GM06990 (cell line): Measurements from ENCODE around the gene ATXN10.

Source experiments
- DNase-seq: peaks from one replicate; pipeline ENCODE4 v3.0.0-alpha.2; 2011; ENCODE audit not compliant: insufficient read length; ENCODE audit errors: extremely low read depth
- H3K27me3 ChIP-seq: replicated peaks from 2 replicates; pipeline ENCODE4 v1.6.0; 2011; ENCODE audit warnings: low read length; ENCODE audit not compliant: control insufficient read depth, insufficient read depth
- H3K36me3 ChIP-seq: 2 replicates; pipeline ENCODE4 v1.5.1; 2011; ENCODE audit warnings: low read length; ENCODE audit not compliant: control insufficient read depth, insufficient read depth
- H3K4me3 ChIP-seq: replicated peaks from 2 replicates; pipeline ENCODE4 v1.5.1; 2011; ENCODE audit warnings: low read depth, mild to moderate bottlenecking, control low read depth, low read length
- CTCF ChIP-seq: IDR thresholded peaks from 2 replicates; pipeline ENCODE4 v1.5.1; 2011; ENCODE audit warnings: low read length, control low read depth, mild to moderate bottlenecking, inconsistent platforms; ENCODE audit not compliant: insufficient read depth, poor library complexity, severe bottlenecking

Gene ATXN10

GRCh38 chr22:45760682-45761081 is 89.0 kb downstream of the ATXN10 start:
- peaks cover 14% of the 10 kb centered on the region for H3K36me3 ChIP-seq
- H3K4me3 ChIP-seq: no peak overlapping the region
- DNase-seq: no peak
- H3K27me3 ChIP-seq: no peaks in the 10 kb centered on the region
- no peak for TF ChIP-seq CTCF

DNA sequence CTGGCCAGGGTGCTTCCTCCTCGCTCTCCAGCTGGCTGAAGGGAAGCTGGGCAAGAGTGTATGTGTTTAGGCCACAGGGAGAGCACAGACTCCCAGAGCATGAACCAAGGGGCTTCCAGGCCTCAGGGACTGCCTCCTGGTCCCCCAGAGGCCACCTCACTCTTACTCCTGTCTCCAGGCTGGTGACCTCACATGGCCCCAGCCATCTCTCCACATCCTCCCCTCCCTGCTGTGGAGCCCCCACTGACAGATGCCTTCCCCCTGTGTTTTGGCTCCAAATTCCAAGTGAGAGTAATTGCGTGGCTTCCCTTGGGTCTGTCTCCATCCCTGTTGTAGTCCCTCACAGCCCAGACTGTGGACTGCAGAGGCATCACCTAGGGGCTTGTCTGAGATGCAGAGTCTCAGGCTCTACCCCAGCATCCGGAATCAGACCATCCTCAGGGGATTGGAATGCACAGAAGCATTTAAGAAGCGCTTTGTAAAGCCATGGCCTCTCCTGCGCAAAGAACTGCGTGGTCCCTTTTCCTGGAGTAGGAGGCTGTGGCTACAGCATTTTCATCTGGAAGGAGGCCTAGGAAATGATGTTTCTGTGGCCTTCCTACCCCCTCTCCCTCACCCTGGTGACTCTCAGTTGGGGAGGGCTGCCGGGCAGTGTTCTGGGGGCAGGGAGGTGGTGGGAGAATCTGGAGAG is 91.1 kb downstream of the ATXN10 start:
- H3K4me3 ChIP-seq: no peak overlapping the region
- DNase-seq: no peak
- H3K36me3 ChIP-seq: peaks cover 13% of the 10 kb centered on the region
- no peak for TF ChIP-seq CTCF
- no peaks in the 10 kb centered on the region for H3K27me3 ChIP-seq

GRCh38 chr22:45763236-45763624 is 91.6 kb downstream of the ATXN10 start:
- no peak for DNase-seq
- TF ChIP-seq CTCF: no peak
- peaks cover 10% of the 10 kb centered on the region for H3K36me3 ChIP-seq
- H3K4me3 ChIP-seq: no peak overlapping the region
- H3K27me3 ChIP-seq: no peaks in the 10 kb centered on the region

- TF ChIP-seq CTCF: no peak
- H3K27me3 ChIP-seq: no peaks in the 10 kb centered on the region
- DNase-seq: no peak
Measured at GRCh38 chr22:45768490-45768889, 96.9 kb downstream of the ATXN10 start.

GRCh38 chr22:45769569-45770210 is 98.1 kb downstream of the ATXN10 start:
- Histone ChIP-seq H3K4me3 (no peak overlapping the region), H3K27me3 (no peaks in the 10 kb centered on the region), H3K36me3 (no peaks in the 10 kb centered on the region; the same call in 1 of the 2 replicates)
- no peak for TF ChIP-seq CTCF
- DNase-seq: no peak

More at GRCh38 chr22:45768490-45768889, 96.9 kb downstream of the ATXN10 start:
- Histone ChIP-seq H3K4me3 (no peak overlapping the region), H3K36me3 (peaks cover 2% of the 10 kb centered on the region; the same call in 1 of the 2 replicates)

- no peak for TF ChIP-seq CTCF
- Histone ChIP-seq H3K36me3 (no peaks in the 10 kb centered on the region), H3K4me3 (no peak overlapping the region), H3K27me3 (no peaks in the 10 kb centered on the region)
- DNase-seq: no peak
Measured at GRCh38 chr22:45770506-45770905, 98.9 kb downstream of the ATXN10 start.
